H9 (cell line): ENCODE results near the gene IL1R2. TPM values are rescaled to one million over a fixed set of nuclear protein-coding genes. Genes with fewer than 3 reads are reported as not detected.

Experiments
- DNase-seq: peaks from one replicate; pipeline ENCODE4 v3.0.0-alpha.2; 2017
- H2AFZ ChIP-seq: one replicate; pipeline ENCODE4 v1.6.1; 2013; ENCODE audit warnings: mild to moderate bottlenecking, low read length, control low read depth, moderate library complexity
- H2AK5ac ChIP-seq: 2 replicates; pipeline ENCODE4 v1.6.1; 2013; ENCODE audit warnings: low read length, control low read depth, mixed read lengths; ENCODE audit not compliant: insufficient read length
- H2BK120ac ChIP-seq: one replicate; pipeline ENCODE4 v1.6.1; 2013; ENCODE audit warnings: low read depth, mild to moderate bottlenecking, low read length, control low read depth, inconsistent platforms; ENCODE audit not compliant: poor library complexity, severe bottlenecking
- H2BK12ac ChIP-seq: 2 replicates; pipeline ENCODE4 v1.6.1; 2013; ENCODE audit warnings: low read length, control low read depth, mixed read lengths, low read depth; ENCODE audit not compliant: insufficient read length
- H2BK15ac ChIP-seq: 2 replicates; pipeline ENCODE4 v1.6.1; 2013; ENCODE audit warnings: low read depth, low read length, control low read depth
- H2BK20ac ChIP-seq: one replicate; pipeline ENCODE4 v1.6.1; 2013; ENCODE audit warnings: low read depth, mild to moderate bottlenecking, low read length, control low read depth, inconsistent platforms; ENCODE audit not compliant: poor library complexity, severe bottlenecking
- H2BK5ac ChIP-seq: 2 replicates; pipeline ENCODE4 v1.6.1; 2013; ENCODE audit warnings: low read length, control low read depth, mixed read lengths; ENCODE audit not compliant: insufficient read length
- H3K14ac ChIP-seq: 2 replicates; pipeline ENCODE4 v1.6.1; 2013; ENCODE audit warnings: low read length, control low read depth; ENCODE audit not compliant: insufficient read depth
- H3K18ac ChIP-seq: 2 replicates; pipeline ENCODE4 v1.6.1; 2013; ENCODE audit warnings: low read depth, mild to moderate bottlenecking, mixed read lengths, low read length, control low read depth; ENCODE audit not compliant: insufficient read length
- H3K23ac ChIP-seq: 2 replicates; pipeline ENCODE4 v1.6.1; 2013; ENCODE audit warnings: low read length, control low read depth, mixed read lengths, low read depth; ENCODE audit not compliant: insufficient read length
- H3K23me2 ChIP-seq: 2 replicates; pipeline ENCODE4 v1.6.1; 2013; ENCODE audit warnings: low read depth, mild to moderate bottlenecking, mixed read lengths, low read length, control low read depth; ENCODE audit not compliant: insufficient read length, poor library complexity, severe bottlenecking
- H3K27ac ChIP-seq: 2 replicates; pipeline ENCODE4 v1.5.1; 2013; ENCODE audit warnings: low read length, control low read depth, mixed read lengths, low read depth; ENCODE audit not compliant: insufficient read length
- H3K27me3 ChIP-seq: 2 replicates; pipeline ENCODE4 v1.6.1; 2013; ENCODE audit warnings: low read length, control low read depth, inconsistent platforms; ENCODE audit not compliant: insufficient read depth
- H3K4ac ChIP-seq: 2 replicates; pipeline ENCODE4 v1.6.1; 2013; ENCODE audit warnings: low read depth, mild to moderate bottlenecking, control low read depth, inconsistent platforms, low read length, moderate library complexity
- H3K4me1 ChIP-seq: 2 replicates; pipeline ENCODE4 v1.6.1; 2013; ENCODE audit warnings: low read length, control low read depth, inconsistent platforms; ENCODE audit not compliant: insufficient read depth
- H3K4me2 ChIP-seq: 2 replicates; pipeline ENCODE4 v1.6.1; 2013; ENCODE audit warnings: low read length, control low read depth, mixed read lengths; ENCODE audit not compliant: insufficient read length, insufficient read depth
- H3K56ac ChIP-seq: 2 replicates; pipeline ENCODE4 v1.6.1; 2013; ENCODE audit warnings: low read depth, mild to moderate bottlenecking, mixed read lengths, low read length, control low read depth; ENCODE audit not compliant: insufficient read length
- H3K79me1 ChIP-seq: 2 replicates; pipeline ENCODE4 v1.6.1; 2013; ENCODE audit warnings: low read depth, mild to moderate bottlenecking, moderate library complexity, low read length, control low read depth, inconsistent platforms; ENCODE audit not compliant: insufficient read depth, poor library complexity, severe bottlenecking
- H3K79me2 ChIP-seq: 2 replicates; pipeline ENCODE4 v1.6.1; 2013; ENCODE audit warnings: low read length, control low read depth, inconsistent platforms; ENCODE audit not compliant: insufficient read depth
- H3K9ac ChIP-seq: 2 replicates; pipeline ENCODE4 v1.6.1; 2013; ENCODE audit warnings: low read length, control low read depth, mixed read lengths; ENCODE audit not compliant: insufficient read length; ENCODE audit errors: extremely low read depth
- H3K9me3 ChIP-seq: one replicate; pipeline ENCODE4 v1.6.1; 2013; ENCODE audit warnings: low read depth, low read length, inconsistent platforms; ENCODE audit not compliant: control insufficient read depth
- H3T11ph ChIP-seq: one replicate; pipeline ENCODE4 v1.6.1; 2013; ENCODE audit warnings: mild to moderate bottlenecking, low read length, control low read depth, inconsistent platforms
- H4K20me1 ChIP-seq: one replicate; pipeline ENCODE4 v1.6.1; 2013; ENCODE audit not compliant: control insufficient read depth, insufficient read length, insufficient read depth
- H4K5ac ChIP-seq: 2 replicates; pipeline ENCODE4 v1.6.1; 2013; ENCODE audit warnings: low read depth, mild to moderate bottlenecking, mixed read lengths, low read length, control low read depth; ENCODE audit not compliant: insufficient read length
- H4K8ac ChIP-seq: replicated peaks from 2 replicates; pipeline ENCODE4 v1.6.1; 2013; ENCODE audit warnings: low read length, control low read depth, mixed read lengths, low read depth; ENCODE audit not compliant: insufficient read length
- H4K91ac ChIP-seq: 2 replicates; pipeline ENCODE4 v1.6.1; 2013; ENCODE audit warnings: low read depth, mild to moderate bottlenecking, moderate library complexity, mixed read lengths, low read length, control low read depth; ENCODE audit not compliant: insufficient read length
- H3K27ac Mint-ChIP-seq, 3 experiments: 2 replicates in 2 of 3; 3 replicates in 1 of 3; pipeline ENCODE4 v1.8.0; 2020 to 2021; ENCODE audit warnings: mixed read lengths in 3 of 3, mild to moderate bottlenecking in 1 of 3, moderate library complexity in 1 of 3
- H3K27me3 Mint-ChIP-seq: 2 replicates; pipeline ENCODE4 v1.8.0; 2021; ENCODE audit warnings: low read depth, mild to moderate bottlenecking, moderate library complexity, mixed read lengths
- H3K36me3 Mint-ChIP-seq, 3 experiments: 2 replicates in 2 of 3; 3 replicates in 1 of 3; pipeline ENCODE4 v1.8.0; 2020 to 2021; ENCODE audit warnings: low read depth in 3 of 3, mixed read lengths in 3 of 3; ENCODE audit not compliant: insufficient read depth in 1 of 3
- H3K4me1 Mint-ChIP-seq, 2 experiments: 2 replicates each; pipeline ENCODE4 v1.8.0; 2020; ENCODE audit warnings: mixed read lengths in 2 of 2
- H3K4me3 Mint-ChIP-seq, 2 experiments: 2 replicates in 1 of 2; 3 replicates in 1 of 2; pipeline ENCODE4 v1.8.0; 2020 to 2021; ENCODE audit warnings: mild to moderate bottlenecking in 2 of 2, mixed read lengths in 2 of 2, moderate library complexity in 1 of 2
- H3K9me3 Mint-ChIP-seq, 2 experiments: 2 replicates in 1 of 2; 3 replicates in 1 of 2; pipeline ENCODE4 v1.8.0; 2020; ENCODE audit warnings: mild to moderate bottlenecking in 2 of 2, mixed read lengths in 2 of 2, moderate library complexity in 1 of 2
- WGBS: extraction: QIAGEN DNeasy Blood & Tissue Kit; methylation state at CpG from one replicate; pipeline ENCODE4 v1.1.7; 2013; ENCODE audit warnings: missing lambda C conversion rate, low lambda C conversion rate, mixed read lengths; ENCODE audit not compliant: insufficient read length; ENCODE audit errors: extremely low coverage; 5-methylcytosine and 5-hydroxymethylcytosine counted together
- total RNA-seq: library from RNA; stranded (reverse); gene quantifications from 2 replicates; pipeline ENCODE4 v1.2.1, GENCODE V29; 2021
- TF ChIP-seq, protein P1 (sequence below): fragments of 200-600 bp; sonication (generic); conservative IDR thresholded peaks from 3 replicates; pipeline ENCODE4 v1.8.0; 2021; ENCODE audit warnings: antibody characterized with exemption, mild to moderate bottlenecking

Gene IL1R2
- total RNA-seq, 1 experiment from 2014 or later, result not detected

DNA sequence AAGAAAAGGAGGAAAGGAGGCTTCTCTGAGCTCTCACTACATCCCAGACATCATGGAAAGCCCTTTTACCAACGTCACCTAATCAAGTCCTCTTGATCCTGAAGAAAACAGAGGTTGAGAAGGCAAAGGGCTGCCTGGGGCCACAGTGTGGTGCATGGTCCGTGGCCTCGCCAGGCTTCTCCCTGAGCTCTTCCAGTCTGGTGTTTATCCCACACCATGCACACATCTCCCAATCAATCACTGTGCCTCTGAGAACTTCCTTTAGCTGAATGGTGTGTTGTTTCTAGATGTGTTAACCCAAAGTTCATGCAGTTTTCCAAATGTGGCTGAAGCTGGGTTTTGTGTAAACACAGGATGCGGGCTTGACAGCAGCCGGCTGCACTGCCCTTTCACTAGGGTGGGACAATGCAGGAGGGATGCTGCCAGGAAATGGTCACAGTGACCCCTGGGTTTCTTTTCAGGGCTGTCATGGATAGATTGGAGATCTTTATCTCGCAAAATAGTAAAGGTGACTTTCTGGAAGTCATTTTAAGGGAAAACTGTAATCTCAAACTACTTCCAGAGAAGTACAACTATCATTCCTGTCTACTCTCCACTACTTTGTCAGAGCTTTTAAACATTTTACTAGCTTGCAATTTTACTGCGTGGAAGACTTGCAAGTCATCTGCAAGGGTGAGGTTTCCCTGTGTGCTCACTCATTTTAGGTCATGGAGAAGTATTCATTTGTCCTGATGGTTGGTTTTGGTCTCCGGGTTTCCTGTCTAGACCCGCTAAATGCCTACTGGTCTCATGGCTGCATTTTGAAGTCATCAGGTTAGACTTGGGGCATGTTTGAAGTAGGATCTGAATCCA lies 54.6 kb downstream of the IL1R2 start:
- Histone ChIP-seq H4K8ac (no peak overlapping the region), H3K9me3 (no peaks in the 10 kb centered on the region), H4K20me1 (no peaks in the 10 kb centered on the region), H2BK5ac (no peak overlapping the region), H3K23ac (no peak overlapping the region), H3K79me2 (no peaks in the 10 kb centered on the region), H3K4me1 (no peaks in the 10 kb centered on the region; the same call in 1 of the 2 replicates), H3K27ac (no peak overlapping the region), H2BK120ac (no peak overlapping the region), H3K9ac (no peak overlapping the region), H3K23me2 (no peaks in the 10 kb centered on the region), H3K4ac (no peak overlapping the region), H3T11ph (no peak overlapping the region), H3K18ac (no peak overlapping the region), H3K4me2 (no peak overlapping the region), H2BK12ac (no peak overlapping the region), H4K91ac (no peak overlapping the region), H2BK15ac (no peak overlapping the region), H4K5ac (no peak overlapping the region), H2AK5ac (no peak overlapping the region), H3K27me3 (no peaks in the 10 kb centered on the region; the same call in 1 of the 2 replicates), H3K14ac (no peak overlapping the region), H2BK20ac (no peak overlapping the region), H3K56ac (no peak overlapping the region), H2AFZ (no peak overlapping the region), H3K79me1 (no peaks in the 10 kb centered on the region)
- Mint-ChIP-seq H3K27ac (no peak overlapping the region), H3K36me3 (no peaks in the 10 kb centered on the region; a peak in 1 of 7 replicates), H3K27me3 (peaks cover 8% of the 10 kb centered on the region), H3K4me1 (peaks cover 0 to 11% of the 10 kb centered on the region in 2 experiments; a peak in 3 of 4 replicates), H3K4me3 (no peak overlapping the region), H3K9me3 (peaks cover 2 to 4% of the 10 kb centered on the region in 2 experiments; a peak in 2 of 5 replicates)
- no CpG with 5 or more reads among the region's 9 CpGs for WGBS
- TF ChIP-seq, protein P1, sequence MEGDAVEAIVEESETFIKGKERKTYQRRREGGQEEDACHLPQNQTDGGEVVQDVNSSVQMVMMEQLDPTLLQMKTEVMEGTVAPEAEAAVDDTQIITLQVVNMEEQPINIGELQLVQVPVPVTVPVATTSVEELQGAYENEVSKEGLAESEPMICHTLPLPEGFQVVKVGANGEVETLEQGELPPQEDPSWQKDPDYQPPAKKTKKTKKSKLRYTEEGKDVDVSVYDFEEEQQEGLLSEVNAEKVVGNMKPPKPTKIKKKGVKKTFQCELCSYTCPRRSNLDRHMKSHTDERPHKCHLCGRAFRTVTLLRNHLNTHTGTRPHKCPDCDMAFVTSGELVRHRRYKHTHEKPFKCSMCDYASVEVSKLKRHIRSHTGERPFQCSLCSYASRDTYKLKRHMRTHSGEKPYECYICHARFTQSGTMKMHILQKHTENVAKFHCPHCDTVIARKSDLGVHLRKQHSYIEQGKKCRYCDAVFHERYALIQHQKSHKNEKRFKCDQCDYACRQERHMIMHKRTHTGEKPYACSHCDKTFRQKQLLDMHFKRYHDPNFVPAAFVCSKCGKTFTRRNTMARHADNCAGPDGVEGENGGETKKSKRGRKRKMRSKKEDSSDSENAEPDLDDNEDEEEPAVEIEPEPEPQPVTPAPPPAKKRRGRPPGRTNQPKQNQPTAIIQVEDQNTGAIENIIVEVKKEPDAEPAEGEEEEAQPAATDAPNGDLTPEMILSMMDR, result no peak
- DNase-seq, result no peak
